HG03565 (cell line): ENCODE results near the gene CSPG4.
"Not testable (repeated sequence)": the region's sequence is repeated elsewhere in the genome, so short reads cannot be mapped to it uniquely, and the experiment has no call there.

ENCODE experiments used
- ATAC-seq: cut with Tn5 transposase; IDR thresholded peaks from one replicate; pipeline ENCODE4 v1.9.1; 2021; ENCODE audit warnings: mild to moderate bottlenecking, moderate library complexity; ENCODE audit not compliant: unreplicated experiment

Gene CSPG4

DNA sequence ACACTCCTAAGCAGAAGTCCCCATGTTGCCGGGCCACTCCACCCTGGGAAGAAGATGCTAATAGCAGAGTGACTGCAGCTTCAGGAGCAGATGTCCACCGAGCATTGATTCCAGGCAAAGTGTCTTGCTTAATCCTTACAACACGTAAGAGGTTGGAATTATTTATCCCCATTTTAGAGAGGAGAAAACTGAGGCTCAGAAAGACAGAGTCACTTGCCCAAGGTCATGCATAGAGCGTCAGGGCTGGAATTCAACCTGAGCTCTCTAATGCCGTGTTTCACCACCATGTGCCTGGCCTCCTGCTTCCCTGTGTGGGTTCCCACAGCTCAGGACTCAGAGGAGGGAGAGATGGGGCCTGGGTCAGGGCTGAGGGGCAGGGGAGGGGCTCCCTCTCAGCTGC is 7.3 kb downstream of the CSPG4 start:
- ATAC-seq: not testable (repeated sequence)

DNA sequence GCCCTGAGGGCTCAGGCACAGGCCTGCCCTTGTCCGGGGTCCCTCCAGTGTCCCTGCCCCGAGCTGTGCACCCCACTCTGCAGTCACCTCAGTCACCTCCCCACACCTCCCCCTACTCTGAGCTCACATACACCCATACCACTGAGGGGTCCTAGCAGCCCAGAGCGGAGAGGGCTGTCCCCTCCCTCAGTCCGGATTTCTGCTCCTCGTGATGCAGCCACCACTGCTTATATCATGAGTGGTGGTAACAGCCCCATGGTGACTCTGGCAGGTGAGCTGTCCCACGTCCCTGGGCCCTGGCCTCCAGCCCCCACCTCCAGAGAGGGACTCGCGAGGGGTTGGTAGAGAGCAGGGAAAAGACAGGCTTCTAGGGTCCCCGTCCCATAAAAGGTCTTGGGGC is 8.0 kb downstream of the CSPG4 start:
- ATAC-seq: no peak

DNA sequence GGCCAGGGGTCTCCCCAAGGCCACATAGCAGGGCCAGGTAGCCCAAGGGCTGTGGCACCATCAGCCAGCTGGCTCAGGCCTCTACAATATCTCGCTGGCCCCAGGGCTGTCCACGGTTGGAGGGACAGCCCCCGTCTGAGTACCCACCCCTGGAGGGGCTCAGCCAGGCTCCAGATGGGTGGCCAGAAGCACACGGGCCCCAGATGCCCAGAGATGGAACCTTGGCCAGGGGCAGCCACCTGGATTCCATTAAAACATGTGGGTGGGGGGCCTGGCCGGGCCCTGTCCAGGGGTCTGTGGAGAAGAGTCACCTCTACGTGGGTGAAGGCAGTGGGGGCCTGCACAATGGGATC is 8.4 kb downstream of the CSPG4 start:
- ATAC-seq: no peak

DNA sequence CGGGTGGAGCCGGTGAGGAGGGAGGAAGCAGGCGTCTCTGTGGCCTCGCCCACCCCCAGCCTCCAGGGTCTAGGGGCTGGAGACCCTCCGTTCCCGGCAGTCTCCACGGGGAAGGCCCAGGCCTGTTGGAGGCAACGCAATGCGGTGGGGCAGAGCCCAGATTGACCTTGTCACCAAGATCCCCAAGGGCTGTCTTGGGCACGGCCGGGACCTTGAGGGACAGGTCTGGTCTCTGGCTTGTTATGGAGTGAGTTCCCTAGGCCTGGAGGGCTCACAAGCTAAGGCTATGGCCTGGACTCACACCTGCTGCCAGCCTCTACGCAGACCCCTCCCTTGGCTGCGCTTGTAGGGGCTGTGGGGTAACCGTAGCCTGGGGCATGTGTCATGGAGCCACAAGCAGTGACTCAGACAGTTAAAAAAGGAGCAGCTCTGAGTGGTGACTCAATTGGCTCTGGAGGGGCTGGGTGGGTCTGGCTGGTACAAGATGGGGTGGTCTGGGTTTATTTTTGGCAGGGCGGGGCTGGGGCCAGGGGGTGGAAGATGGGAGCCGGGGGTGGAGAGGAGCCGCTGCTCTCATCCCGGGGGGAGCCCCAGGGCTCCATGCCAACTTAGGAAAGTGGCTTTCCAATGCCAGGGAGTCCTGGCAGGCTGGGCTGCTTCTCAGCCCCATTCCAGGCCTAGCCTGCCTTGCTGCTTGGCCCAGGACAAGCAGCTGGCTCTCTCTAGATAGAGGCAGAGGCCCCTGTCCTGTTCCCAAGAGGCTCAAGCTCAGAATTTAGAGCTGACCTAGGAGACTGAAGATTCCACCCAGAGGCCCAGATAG is 9.0 kb downstream of the CSPG4 start:
- ATAC-seq: not testable (repeated sequence)

DNA sequence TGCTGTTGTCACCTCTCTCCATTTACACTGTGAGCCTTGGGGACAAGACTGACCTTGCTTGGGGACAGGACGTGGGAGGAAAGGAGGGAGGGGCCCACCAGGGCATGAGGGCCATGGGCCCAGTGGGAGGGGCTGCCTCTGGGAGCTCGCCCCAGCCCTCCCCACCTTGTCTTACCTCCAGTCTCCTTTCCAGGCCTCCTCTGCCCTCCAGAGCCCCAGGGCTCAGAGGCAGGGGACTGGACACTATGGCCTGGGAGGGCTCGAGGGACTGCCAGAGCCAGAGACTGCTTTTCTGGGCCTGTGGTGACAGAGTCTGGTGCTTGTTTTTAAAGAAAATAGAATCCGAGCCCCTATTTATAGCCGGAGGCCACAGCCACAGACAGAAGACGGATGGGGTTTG is 10.2 kb downstream of the CSPG4 start:
- ATAC-seq: no peak

DNA sequence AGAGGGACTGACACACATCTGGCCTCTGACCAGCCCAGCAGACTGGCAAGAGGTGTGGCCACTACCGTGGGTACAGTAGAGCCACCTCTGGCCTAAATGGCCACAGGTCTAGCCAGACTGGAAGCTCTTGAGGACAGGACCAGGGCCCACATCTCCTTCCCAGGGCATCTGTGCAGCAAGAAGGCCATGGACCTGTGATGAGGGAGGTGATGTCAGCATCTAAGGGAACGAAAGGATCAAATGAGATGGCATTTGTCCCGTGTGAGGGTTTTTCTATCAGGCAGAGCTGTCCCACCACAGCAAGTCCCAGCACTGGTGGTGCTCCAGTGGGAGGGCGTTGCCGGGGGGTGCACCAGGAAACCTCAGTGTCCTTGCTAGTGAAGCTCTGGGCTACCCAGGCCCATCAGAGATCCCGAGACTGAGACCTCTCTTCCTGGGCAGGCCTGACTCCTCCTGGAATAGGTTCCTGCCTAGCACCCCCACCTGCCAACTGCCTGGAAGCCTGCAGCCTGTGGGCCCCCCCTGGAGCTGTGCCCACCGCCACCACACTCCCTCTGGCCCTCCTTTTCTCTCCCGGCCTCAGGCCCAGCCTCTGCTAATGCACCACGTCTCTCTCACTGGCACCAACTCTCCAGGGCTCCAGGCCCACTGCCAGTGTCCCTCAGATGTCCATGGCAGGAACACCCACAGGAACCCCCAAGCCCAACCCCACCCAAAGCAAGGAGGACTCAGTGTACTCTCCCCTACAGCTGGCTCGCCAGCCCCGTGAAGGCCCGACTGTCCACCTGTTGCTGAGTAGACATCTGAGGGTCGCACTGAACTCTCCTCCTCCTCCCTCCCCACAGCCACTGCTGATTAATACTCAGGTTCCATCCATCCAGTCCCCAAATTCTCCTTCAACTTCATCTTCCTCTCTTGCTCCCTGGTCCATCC is 11.3 kb downstream of the CSPG4 start:
- ATAC-seq: not testable (repeated sequence)

DNA sequence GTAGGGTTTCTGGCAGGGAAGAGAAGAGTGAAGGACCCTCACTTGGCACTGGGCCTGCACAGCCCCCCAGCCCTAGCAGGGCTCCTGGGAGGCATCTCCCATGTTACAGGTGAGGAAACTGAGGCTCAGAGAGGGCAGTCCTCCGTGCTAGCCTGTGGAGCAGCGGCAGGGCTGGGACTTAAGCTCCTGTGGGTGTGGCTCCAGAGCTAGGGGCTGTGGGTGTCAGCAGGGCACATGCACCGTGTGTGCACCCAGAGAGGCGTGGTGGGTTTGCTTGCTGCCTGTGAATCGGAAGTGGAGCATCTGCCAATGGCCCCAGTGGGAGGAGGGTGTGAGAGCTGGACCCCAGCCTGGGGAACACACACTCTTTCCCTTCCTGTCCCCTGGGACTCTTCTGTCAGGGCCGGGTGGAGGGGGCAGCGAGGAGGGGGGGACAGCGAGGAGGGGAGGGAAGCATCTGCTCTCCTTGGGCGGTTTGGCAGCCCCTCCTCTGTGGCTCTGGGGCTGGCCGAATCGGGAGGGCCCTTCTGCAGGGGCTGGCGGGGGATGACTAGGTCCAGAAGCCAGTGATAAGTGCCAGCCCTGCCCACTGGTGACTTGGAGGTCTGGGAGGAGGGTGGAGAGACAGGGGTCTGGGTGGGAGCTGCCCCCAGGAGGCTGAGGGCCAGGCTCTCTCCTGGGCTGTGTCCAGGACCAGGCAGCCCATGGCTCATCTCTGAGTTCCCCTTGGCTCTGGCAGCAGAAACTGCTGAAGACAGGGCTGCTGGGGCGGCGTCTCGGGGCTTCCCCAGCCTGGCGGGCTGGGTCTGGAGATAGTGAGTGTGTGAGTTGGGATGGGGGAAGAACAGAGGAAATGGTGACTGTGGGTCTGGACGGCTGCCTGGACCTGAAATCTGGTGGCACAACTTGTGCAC is 12.4 kb downstream of the CSPG4 start:
- not testable (repeated sequence) for ATAC-seq

DNA sequence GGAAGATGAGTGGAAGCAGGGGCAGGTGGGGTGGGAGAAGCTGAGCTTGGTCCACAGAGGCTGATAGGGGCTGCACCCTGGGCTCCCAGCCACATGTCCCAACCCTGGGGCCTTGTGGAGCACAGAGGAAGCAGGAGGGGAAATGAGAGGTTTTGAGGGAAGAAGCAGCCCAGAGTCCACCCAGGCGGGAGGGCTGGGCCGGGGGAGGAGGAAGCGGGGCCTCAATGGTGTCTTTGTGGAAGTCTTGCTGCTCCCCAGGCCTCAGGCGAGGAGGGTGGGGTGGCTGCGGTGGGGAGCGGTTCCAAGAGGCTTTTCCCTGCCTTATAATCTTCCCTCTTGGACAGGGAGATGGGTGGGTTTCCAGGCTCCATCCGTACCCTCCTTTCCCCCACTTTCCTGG is 13.1 kb downstream of the CSPG4 start:
- not testable (repeated sequence) for ATAC-seq

DNA sequence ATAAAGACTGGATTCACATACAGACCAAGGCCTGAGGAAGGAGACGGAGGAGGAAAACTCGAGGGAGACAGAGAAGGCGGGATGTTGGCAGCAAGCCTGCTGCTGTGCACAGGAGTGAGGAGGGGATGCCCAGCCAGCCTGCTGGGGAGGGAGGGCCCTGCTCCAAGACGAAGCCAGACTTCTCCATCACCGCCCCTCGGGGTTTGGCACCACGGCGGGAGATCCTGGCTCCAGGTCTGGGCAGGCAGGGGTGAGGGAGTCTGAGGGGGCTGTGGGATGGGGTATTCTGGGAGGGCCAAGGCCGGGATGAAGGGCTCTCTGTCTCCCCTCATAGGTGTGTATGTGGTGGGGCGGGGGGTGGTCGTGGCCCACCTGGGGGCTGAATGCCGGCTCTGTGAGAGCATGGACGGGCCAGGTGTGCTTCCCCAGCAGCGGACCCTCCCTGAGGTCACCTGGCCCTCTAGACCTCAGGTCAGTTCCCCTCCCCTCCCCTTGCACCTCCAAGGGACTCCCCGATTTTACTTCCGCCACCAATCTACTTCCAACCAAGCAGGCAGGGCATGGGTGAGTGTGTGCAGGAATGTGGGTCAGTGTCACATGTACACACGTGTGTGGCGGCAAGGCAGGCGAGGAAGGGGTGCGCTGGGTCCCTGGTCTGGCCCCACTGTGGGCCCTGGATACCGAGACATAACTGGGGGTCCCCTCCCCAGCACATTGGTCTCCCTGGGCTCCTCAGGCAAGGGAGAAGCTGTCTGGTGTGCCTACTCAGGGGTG is 14.5 kb downstream of the CSPG4 start:
- ATAC-seq: not testable (repeated sequence)

DNA sequence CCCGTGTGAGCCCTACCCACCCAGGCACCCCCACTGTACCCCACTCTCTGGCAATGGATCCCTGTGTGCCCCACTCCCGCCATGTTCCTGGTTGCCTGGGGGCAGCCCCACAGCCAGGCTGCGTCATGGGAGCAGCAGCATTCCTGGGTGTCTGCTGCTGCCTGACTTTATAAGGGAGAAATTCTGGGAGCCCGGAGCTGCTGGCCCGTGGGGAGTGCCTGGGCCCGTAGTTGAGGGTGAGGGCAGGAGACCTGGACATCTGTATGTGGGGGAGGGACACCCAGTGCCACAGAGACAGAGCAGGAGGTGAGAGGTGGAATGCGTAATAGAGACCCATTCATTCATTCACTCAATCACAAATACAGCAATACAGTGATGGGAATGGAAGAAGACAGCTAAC is 15.1 kb downstream of the CSPG4 start:
- ATAC-seq: no peak

DNA sequence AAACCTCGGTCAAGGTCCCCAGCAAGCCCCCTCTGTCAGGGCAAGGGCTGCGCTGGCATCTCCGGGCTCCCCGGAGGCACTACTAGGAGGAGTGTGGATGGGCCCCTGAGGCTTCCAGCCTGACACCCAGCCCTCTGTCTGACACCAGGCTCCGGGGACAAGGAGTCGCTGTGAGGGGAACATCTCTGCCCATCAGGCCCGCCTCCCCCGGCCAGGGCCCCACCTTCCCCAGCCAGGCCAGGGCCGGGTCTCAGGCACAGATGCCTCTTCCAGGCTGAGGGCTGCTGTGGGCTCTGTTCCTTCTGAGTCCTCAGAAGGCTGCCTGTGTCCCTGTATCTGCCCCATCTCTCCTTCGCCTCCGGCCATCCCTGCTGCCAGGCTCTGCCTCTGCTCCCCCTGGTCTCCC is 15.8 kb downstream of the CSPG4 start:
- ATAC-seq: no peak

DNA sequence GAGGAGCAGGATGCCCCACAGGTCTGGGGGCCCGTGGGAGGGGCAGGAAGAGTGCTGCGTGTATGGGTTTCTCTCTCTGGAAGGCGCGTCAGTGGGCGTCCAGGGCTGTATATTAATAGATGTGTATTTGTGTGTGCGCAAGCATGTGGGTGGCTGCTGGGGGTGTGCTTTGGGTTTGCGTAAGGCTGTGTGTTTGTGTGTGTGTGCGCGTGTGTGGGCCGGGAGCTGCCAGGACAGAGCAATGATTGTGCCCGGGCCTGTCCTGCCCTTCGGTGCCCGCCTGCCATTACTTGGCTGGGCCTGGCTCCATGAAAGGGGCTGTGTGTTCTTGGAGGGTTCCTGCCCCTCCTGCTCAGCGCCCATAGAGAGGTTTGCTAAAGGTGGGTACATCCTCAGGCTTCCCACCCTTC is 16.3 kb downstream of the CSPG4 start:
- ATAC-seq: no peak

DNA sequence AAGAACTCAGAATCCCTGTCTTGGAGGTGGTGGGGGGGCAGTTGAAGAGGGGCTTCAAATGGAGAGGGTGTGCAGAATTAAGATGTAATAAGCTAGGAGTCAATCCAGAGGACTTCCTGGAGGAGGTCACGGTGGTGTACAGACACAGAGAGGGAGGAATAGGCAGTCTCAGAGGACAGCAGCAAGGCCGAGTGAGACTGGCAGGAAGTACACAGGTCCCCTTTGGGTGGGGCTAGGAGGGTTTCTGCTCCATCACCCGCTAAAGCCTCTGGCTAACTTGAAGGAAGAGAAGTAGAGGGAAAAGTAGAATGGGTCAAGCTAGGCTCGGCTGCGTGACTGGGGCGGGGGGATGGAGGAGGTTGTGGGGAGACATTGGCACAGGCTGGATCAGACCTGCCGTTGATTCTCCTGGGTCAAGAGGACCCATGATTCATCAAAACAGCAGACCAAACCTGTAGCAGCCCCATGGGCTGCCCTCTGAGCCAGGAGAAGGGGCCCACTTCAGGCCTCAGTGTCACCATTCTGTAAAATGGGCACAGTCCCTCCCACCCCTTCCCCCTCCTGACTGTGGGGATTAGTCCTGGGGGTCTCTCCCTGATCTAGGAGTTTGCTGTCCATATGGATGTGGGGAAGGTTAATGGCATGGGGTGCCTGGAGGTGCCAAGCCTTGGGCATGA is 16.9 kb downstream of the CSPG4 start:
- no peak for ATAC-seq

DNA sequence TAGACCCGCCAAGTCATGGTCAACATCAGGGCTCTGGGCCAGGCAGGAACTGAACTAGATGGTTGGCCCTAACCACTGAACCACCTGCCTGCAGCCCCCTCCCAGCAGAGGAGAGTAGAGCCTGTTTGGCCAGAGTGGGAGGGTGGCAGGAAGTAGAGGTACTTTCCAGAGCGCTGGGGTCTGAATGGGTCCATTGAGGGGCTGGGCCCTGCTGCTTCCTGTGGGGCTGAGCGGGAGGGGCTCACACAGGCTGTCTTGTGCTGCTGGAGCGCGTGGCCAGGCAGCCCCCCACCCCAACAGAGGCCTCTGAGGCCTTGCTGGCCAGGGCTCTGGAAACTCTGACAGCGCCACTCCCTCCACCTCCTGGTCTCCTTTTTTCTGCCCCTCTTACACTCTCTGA is 17.4 kb downstream of the CSPG4 start:
- no peak for ATAC-seq

DNA sequence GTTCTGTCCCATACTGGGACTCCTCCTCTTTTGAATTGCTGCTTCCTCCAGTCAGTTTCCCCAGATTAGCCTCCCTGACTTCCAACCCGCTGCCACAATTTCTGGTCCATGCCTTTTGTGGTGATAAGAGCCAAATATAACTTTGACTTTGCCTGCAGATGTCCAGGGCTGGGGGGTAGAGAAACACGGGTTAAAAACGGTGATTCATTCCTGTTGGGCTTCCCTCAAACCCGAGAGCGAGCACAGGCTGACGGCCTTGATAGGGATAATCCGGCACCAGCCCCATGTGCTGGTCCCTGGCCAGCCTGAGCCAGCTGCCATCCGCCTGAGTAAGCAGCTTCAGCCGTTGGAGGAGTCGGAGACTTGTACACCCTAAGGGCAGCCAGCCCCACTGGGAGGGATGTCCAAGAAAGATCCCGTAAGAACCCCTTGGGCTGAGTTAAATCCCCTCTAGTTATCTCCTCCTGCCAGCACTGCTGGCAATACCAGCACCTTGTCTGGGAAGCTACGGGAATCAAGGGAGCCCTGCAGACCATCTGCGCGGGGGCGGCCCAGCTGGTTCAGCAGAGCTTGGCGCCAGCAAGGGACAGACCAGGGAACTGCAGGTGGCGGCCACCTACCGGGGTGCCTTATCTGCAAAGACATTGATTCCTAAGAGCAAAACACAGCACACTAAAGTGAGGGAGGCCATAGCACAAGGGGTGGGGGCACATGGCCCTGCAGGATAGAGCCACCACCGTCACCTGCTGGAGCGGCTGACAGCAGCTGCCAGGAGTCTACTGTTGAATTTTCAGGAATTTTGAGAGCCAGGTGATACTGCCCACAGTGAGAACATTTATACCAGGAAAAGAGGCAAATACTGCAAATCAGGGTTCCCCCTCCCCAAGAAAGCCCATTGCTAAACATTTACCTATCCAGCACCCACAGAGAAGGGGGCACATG is 18.1 kb downstream of the CSPG4 start:
- no peak for ATAC-seq

DNA sequence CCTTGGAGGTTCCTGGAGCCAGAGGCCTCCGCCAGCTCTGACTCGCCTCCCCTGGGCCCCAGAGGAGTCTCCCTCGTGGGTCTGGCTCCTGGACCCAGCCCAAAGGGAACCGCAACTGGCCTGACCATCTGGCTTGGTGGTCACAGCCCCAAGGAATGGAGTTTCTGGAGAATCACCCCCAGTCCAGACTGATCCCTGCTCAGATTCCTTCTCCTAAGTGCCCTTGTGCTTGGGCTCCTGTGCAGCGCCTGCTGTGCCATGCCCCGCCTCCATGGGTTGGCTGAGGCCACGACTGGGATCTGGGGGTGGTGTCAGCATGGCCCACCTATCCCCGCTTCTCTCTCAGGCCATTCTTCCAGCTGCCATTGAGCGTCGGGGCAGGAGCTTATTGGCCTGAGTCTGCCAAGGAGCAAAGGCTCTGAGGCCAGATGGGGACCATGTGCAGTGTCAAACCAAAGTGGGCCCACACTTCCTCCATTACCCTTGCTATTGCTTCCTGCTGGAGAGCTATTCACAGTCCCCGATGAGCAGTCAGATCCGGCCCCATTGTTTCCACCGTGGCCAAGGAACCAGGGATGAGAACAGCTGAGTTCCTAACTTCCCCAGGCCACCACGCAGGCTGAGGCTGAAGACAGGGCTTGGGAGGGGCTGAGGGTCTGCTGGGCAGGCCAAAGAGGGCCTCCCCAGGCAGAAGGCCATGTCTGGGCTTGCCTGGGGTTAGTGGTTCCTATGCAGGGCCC is 19.0 kb downstream of the CSPG4 start:
- ATAC-seq: no peak

DNA sequence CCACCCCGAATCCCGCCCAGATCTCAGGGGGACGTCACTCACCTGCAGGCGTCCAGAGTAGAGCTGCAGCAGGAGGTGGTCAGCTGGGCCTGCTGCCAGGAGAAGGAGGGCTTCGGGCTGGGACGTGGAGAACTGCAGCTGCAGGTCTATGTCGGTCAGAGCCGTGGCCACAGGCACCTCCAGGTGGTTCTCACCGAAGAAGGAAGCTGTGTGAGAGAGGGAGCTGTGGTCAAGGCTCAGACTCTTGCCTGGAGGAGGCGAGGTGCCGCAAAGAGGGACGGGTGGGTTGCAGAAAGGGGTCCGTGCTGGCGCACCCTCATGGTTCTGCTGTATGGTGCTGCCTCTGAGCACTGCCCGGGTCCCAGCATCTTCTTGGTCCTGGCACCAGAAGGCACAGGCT is 19.6 kb downstream of the CSPG4 start:
- ATAC-seq: not testable (repeated sequence)

DNA sequence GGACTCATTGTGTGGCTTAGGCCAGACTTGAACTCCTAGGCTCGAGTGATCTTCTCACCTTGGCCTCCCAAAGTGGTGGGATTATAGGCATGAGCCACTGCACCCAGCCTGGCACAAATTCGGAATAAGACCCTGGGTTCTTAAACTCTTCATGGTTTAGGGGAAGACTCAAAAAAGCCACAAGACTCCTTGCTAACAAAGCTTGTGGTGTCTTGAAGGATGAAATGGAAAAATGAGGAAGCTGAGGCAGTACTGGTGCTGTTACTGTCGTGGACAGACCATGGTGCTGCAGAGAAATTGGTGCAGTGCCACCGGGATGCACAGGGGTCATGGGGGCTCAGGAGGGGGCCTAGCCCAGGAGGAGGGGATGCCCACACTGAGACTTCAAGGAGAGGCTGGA is 20.3 kb downstream of the CSPG4 start:
- not testable (repeated sequence) for ATAC-seq
